Effector CD8-positive, alpha-beta T cell (primary cell): ENCODE measurements around the gene THSD4.
"Not testable (repeated sequence)": the region's sequence is repeated elsewhere in the genome, so short reads cannot be mapped to it uniquely, and the experiment has no call there.

Experiments used
- DNase-seq: peaks from one replicate; lab custom pipeline; 2025; lab: John Stamatoyannopoulos, UW

THSD4 gene

DNA sequence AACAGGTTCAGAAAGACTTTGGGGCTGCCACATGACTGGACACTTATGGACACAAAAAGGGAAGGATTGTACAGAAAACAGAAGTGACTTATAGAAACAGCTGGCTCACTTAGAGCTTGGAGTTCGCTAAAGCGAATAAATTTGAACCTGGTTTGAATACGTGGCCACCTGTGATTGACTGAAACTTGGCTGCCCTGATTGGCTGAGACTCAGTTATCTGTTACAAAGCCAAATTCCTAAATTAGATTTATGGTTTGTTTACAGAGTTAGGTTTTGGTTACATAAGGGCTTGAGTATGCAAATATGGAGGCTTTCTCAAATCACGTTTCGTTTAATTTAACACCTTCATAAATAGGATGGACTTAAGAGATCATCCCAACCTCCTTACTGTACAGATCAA, 270.2 kb downstream of the THSD4 start:
- no peak for DNase-seq

DNA sequence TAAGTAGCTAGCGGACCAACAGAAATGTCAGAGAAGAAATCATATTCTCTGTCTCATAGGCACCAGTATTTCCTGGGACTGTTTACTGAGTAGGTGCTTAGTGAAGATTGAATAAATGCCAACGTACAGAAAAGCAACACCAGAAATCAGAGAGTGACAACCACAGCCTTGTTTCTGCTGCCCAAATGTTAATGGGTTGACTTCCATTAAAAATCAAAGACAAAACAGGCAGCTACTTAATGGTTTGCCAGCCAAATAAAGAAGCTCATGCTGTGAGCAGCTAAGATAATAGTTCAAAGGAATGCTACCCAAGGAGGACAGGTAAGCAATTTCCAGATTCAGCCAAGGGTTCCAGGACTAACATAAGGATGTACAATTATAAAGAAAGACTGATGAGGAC, 270.7 kb downstream of the THSD4 start:
- no peak for DNase-seq

DNA sequence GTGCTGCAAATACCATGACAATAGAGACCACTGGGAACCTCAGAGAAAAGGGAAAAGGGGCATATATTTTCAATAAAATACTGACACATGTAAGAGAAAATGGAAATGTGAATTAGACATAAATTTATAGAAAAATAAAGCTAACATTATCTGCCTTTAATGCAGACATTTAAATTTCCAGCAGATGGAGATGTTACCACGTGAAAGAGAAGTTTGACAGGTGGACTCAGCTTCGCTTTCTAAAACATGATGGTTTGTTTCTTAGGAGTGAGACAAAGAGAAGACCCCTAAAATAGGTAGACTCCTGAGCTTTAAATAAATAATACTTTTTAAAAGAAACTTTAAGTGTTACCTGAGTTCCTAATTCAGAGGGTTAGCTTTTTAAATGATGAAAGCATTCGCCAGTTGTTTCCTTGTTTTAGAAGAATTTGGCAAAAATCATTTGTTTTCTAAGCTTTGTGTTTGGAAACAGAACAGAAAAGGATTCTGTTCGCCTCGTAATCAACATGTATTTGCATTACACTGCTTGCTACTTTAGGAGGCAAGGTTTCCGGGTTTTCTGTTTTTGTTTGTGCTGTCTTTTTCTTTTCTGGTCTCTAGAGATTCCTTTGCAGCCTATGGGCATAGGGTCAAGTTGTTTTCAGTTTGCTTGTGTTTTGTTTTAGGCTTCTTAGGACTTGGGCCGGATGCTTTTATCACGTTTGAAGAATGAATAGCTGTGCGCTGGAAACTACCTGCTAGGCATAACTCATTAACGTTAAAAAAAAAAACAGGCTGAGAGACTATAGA, 271.4 kb downstream of the THSD4 start:
- no peak for DNase-seq

DNA sequence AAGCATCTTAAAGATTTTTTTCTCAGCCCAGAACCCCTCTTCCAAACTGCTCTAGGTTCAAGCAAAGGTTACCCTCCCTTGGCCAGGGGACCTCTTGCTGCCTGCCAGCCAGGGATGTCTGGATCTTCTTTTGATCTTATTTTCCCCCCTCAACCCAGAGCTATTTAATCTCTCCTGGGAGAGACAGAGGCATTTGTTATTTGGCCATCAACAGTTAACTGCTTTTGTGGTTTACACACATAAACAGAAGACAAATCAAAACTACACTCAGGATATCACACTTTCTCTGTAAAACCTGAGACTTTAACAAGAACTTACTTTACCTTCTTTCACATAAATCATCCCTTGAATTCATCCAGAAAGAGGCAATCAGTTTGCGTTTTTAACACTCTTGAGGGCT, 272.5 kb downstream of the THSD4 start:
- no peak for DNase-seq

DNA sequence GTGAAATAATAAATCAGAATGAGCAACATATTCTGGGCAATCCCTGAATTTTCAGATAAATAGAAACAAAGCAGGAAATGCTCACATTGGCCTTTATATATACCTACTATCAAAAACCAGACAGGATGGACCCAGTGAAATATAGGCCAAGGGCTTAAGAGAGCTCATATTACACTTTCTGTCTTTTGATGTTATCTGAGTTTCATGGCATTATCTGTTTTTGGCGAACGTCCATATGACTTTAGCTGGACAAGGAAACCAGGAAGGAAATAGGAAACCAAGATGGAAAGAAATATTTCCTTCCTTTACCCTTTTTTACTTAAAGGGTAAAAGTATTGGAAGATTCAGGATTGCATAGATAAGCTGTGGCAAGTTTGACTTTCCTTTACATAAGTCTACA, 274.8 kb downstream of the THSD4 start:
- no peak for DNase-seq

GRCh38 chr15:71391421-71392088, 276.3 kb downstream of the THSD4 start:
- DNase-seq, result no peak

- DNase-seq, result no peak
Observed at GRCh38 chr15:71392861-71393283, 277.6 kb downstream of the THSD4 start.

- DNase-seq, result no peak
Observed at GRCh38 chr15:71393383-71393782, 278.1 kb downstream of the THSD4 start.

- no peak for DNase-seq
Observed at GRCh38 chr15:71396536-71397125, 281.4 kb downstream of the THSD4 start.

GRCh38 chr15:71397377-71397776, 282.1 kb downstream of the THSD4 start:
- DNase-seq, result no peak

- no peak for DNase-seq
Observed at GRCh38 chr15:71400294-71400693, 285.0 kb downstream of the THSD4 start.

- DNase-seq, result not testable (repeated sequence)
Observed at GRCh38 chr15:71401728-71402127, 286.5 kb downstream of the THSD4 start.

- no peak for DNase-seq
Observed at GRCh38 chr15:71409541-71409940, 294.3 kb downstream of the THSD4 start.

DNA sequence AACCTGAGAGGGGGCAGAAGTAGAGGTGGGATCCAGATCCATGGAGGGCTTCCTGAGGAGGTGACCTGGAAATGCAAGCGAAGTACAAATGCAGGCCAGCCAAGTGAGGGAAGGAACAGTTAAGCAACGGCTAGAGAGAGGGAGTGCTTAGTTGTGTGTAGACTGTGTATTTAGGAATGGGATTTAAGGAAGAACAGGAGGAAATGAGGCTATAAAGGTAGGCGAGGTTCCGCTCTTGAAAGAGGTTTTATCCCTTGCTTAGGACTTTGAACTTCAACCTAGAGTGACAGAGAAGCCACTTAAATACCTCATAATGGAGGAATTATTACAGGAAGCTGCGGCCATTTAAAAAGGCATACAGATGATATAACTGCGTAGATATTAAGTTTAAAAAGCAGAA, 295.1 kb downstream of the THSD4 start:
- DNase-seq, result no peak

- no peak for DNase-seq
Observed at GRCh38 chr15:71411538-71412482, 296.5 kb downstream of the THSD4 start.

DNA sequence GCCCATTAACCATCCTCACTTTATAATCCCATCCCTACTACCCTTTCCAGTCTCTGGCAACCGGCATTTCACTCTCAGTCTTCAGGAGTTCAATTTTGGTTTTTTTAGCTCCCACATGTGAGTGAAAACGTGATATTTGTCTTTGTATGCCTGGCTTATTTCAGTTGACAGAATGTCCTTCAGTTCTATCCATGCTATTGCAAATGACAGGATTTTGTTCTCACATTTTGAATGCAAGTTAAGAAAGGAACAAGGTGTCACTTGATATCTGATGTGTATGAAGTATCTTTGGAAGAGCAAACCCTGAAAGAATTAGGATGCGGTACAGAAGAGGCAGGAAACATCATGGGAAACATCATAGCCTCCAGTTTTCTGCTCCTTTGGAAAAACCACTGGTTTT, 298.1 kb downstream of the THSD4 start:
- no peak for DNase-seq

- no peak for DNase-seq
Observed at GRCh38 chr15:71414853-71415252, 299.6 kb downstream of the THSD4 start.

- DNase-seq, result no peak
Observed at GRCh38 chr15:71422530-71423259, 307.4 kb downstream of the THSD4 start.

GRCh38 chr15:71424765-71425164, 309.5 kb downstream of the THSD4 start:
- DNase-seq, result no peak

GRCh38 chr15:71425388-71425787, 310.1 kb downstream of the THSD4 start:
- DNase-seq, result no peak

DNA sequence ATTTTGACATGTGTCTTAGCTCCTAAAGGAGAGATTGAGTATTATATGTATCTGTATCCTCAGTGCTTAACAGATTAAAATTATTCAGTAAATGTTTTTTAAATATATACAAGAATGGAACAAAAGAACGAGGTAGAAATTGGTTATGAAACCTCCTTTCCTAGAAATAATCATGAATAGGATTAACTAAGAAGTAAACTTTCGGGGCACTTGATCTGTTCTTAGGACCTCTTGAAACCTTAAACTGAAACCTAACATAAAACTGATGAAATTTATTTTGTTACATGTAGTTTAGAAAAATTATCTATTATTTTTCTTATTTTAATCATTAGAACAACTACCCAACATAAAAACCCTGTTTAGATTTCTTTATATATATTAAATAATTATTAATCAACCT, 311.5 kb downstream of the THSD4 start:
- DNase-seq, result no peak
